Suprapubic skin (tissue), 4 donors: ENCODE results near the gene AGAP4. TPM values are rescaled to one million over a fixed set of nuclear protein-coding genes. Genes with fewer than 3 reads are reported as not detected.
"Not testable (repeated sequence)": the region's sequence is repeated elsewhere in the genome, so short reads cannot be mapped to it uniquely, and the experiment has no call there.

ENCODE experiments used
- DNase-seq, 2 donors: peaks; one replicate each; pipeline ENCODE4 v3.0.0-alpha.2; 2019; ENCODE audit warnings: low spot score in 2 of 2
- H3K27ac ChIP-seq: fragments of 200-600 bp; sonication (generic); one replicate; pipeline ENCODE4 v1.5.1; 2019
- H3K27me3 ChIP-seq: fragments of 200-600 bp; sonication (generic); one replicate; pipeline ENCODE4 v1.5.1; 2019
- H3K36me3 ChIP-seq: fragments of 200-600 bp; sonication (generic); one replicate; pipeline ENCODE4 v1.5.1; 2019
- H3K4me1 ChIP-seq: fragments of 200-600 bp; sonication (generic); one replicate; pipeline ENCODE4 v1.5.1; 2019
- H3K4me3 ChIP-seq: fragments of 200-600 bp; sonication (generic); one replicate; pipeline ENCODE4 v1.5.1; 2019; ENCODE audit warnings: mild to moderate bottlenecking
- H3K9me3 ChIP-seq: fragments of 200-600 bp; sonication (generic); one replicate; pipeline ENCODE4 v1.5.1; 2019
- EP300 ChIP-seq: sonication (generic); formaldehyde crosslinking; IDR thresholded peaks from one replicate; pipeline ENCODE4 v1.6.1; 2017; ENCODE audit warnings: antibody characterized with exemption
- POLR2A ChIP-seq, 2 donors: fragments of 450-650 bp; IDR thresholded peaks; one replicate each; pipeline ENCODE4 v1.6.1; 2017; ENCODE audit warnings: antibody characterized with exemption in 2 of 2, mild to moderate bottlenecking in 2 of 2, moderate library complexity in 2 of 2
- POLR2AphosphoS5 ChIP-seq, 3 donors: sonication (generic); formaldehyde crosslinking; IDR thresholded peaks; one replicate each; pipeline ENCODE4 v1.6.1; 2017; ENCODE audit warnings: antibody characterized with exemption in 3 of 3
- WGBS: methylation state at CpG from one replicate; pipeline ENCODE4 v1.1.5; 2018; 5-methylcytosine and 5-hydroxymethylcytosine counted together
- total RNA-seq, 4 donors: library from RNA; depleted of rRNA; stranded (reverse); fragments of >200 nt; gene quantifications; one replicate each; pipeline ENCODE4 v1.1.0, GENCODE V29; 2016
- TF ChIP-seq, protein P1 (sequence below), 2 donors: fragments of 200-600 bp in 1 of 2; fragments of 450-650 bp in 1 of 2; sonication (generic) in 1 of 2; IDR thresholded peaks; one replicate each; pipeline ENCODE4 v1.5.1; 2016 to 2019; ENCODE audit warnings: antibody characterized with exemption in 2 of 2, mild to moderate bottlenecking in 1 of 2, moderate library complexity in 1 of 2

AGAP4 gene
- total RNA-seq, 4 donors from 2014 or later, result 5.6 to 44.7 (median 13.3) TPM

GRCh38 chr10:45809837-45810236, 37.5 kb downstream of the AGAP4 start:
- 74% methylated on average over 4 of the region's 4 CpGs for WGBS
- no peaks in the 10 kb centered on the region for H3K9me3 ChIP-seq
- no peak overlapping the region for H3K27ac ChIP-seq
- no peak overlapping the region for H3K4me3 ChIP-seq
- TF ChIP-seq, protein P1, sequence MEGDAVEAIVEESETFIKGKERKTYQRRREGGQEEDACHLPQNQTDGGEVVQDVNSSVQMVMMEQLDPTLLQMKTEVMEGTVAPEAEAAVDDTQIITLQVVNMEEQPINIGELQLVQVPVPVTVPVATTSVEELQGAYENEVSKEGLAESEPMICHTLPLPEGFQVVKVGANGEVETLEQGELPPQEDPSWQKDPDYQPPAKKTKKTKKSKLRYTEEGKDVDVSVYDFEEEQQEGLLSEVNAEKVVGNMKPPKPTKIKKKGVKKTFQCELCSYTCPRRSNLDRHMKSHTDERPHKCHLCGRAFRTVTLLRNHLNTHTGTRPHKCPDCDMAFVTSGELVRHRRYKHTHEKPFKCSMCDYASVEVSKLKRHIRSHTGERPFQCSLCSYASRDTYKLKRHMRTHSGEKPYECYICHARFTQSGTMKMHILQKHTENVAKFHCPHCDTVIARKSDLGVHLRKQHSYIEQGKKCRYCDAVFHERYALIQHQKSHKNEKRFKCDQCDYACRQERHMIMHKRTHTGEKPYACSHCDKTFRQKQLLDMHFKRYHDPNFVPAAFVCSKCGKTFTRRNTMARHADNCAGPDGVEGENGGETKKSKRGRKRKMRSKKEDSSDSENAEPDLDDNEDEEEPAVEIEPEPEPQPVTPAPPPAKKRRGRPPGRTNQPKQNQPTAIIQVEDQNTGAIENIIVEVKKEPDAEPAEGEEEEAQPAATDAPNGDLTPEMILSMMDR (IDR thresholded peaks at IDR 0.05), result no peak
- no peak for TF ChIP-seq POLR2AphosphoS5 (IDR thresholded peaks at IDR 0.05)
- no peak for TF ChIP-seq POLR2A (IDR thresholded peaks at IDR 0.05)
- TF ChIP-seq EP300, result no peak
- no peaks in the 10 kb centered on the region for H3K27me3 ChIP-seq
- no peaks in the 10 kb centered on the region for H3K4me1 ChIP-seq
- no peaks in the 10 kb centered on the region for H3K36me3 ChIP-seq
- no peak for DNase-seq

DNA sequence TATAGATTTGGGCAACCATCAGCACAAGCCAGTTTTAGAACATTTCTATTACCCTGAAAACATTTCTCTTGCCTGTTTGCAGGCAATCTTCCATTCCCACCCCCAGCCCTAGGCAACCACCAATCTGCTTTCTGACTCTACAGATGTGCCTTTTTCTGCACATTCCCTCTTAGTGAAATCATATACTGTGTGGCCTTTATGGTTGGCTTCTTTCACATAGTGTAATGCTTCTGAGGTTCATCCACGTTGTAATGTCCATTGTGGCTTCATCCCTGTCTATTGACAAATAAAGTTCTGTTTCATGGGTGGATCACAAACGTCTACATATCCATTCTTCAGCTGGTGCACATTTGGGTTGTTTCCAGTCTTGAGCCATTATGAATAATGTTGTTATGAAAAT, 42.3 kb downstream of the AGAP4 start:
- H3K36me3 ChIP-seq, DNase-seq, H3K4me1 ChIP-seq, H3K9me3 ChIP-seq, H3K27me3 ChIP-seq, H3K4me3 ChIP-seq, H3K27ac ChIP-seq: not testable (repeated sequence)
- 52% methylated on average over 2 of the region's 2 CpGs for WGBS

DNA sequence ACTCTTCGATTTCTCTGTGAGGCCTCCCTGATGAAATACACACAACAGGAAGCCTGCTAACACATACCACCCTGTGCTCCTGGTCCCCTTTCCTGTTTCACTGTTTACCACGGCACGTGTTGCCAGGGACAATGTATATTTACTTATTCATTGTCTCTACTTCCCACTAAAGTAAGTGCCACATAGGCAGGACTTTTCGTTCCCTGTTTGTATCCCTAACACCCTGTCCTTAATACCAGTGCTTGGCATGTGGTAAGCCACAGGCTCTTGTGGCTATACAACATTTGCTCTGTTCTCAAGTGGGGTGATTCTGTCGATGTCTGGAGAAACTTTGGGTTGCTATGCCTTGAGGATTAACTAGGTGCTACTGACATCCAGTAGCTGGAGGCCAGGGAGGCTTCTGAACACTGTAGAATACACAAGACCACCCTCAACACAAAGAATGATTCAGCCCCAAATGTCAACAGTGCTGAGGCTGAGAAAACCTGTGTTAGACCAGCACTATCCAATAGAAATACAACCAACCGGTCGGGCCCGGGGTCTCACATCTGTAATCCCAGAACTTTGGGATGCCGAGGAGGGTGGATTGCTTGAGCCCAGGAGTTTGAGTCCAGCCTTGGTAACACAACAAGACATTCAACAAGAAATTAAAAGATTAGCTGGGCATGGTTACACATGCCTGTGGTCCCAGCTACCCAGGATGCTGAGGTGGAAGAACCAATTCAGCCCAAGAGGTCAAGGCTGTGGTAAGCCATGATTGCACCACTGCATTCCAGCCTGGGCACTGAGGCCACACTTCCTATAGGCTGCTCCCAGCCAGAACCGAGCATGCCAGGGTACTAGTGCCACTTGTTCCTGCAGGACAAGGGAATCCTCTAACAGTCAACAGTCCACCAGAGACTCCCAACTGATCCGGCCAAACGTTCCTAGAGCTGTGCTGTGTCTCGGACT, 44.0 kb downstream of the AGAP4 start:
- H3K4me1 ChIP-seq, H3K27ac ChIP-seq, DNase-seq, H3K27me3 ChIP-seq, H3K36me3 ChIP-seq, H3K9me3 ChIP-seq, H3K4me3 ChIP-seq: not testable (repeated sequence)
- 73% methylated on average over 13 of the region's 13 CpGs for WGBS

DNA sequence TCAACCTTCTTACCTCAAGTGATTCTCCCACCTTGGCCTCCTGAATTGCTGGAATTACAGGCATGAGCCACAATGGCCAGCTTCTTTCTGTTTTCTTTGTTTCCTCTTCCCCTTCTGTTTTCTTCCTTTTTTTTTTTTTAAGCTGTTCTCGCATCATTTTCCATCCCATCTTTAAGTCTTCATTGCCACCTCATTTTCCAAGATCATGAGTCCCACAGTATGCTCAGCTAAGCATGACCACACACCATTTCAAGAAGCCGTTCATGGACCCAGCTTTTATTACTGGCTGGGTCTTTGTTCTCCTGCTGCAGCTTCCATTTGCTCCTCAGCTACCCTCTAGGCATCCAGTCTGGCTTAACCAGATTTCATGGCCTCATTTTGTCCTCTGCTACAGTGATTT, 52.5 kb downstream of the AGAP4 start:
- WGBS, result 72% methylated on average over 2 of the region's 2 CpGs
- peaks cover 36% of the 10 kb centered on the region for H3K36me3 ChIP-seq
- not testable (repeated sequence) for DNase-seq, H3K4me3 ChIP-seq, H3K4me1 ChIP-seq, H3K27ac ChIP-seq, H3K9me3 ChIP-seq, H3K27me3 ChIP-seq

- not testable (repeated sequence) for DNase-seq, H3K9me3 ChIP-seq, H3K27ac ChIP-seq, H3K4me1 ChIP-seq, H3K27me3 ChIP-seq, H3K4me3 ChIP-seq
- H3K36me3 ChIP-seq, result peaks cover 61% of the 10 kb centered on the region
- WGBS, result 80% methylated on average over 5 of the region's 6 CpGs
Observed at GRCh38 chr10:45790694-45791426, 56.4 kb downstream of the AGAP4 start.

- not testable (repeated sequence) for H3K27ac ChIP-seq, H3K27me3 ChIP-seq, H3K4me3 ChIP-seq, H3K9me3 ChIP-seq, H3K4me1 ChIP-seq, DNase-seq
- WGBS, result 92% methylated on average over 8 of the region's 8 CpGs
- peaks cover 66% of the 10 kb centered on the region for H3K36me3 ChIP-seq
Observed at GRCh38 chr10:45789991-45790390, 57.3 kb downstream of the AGAP4 start.

- not testable (repeated sequence) for H3K27me3 ChIP-seq
- peaks cover 59% of the 10 kb centered on the region for H3K36me3 ChIP-seq
- WGBS, result 87% methylated on average over 2 of the region's 5 CpGs
Observed at GRCh38 chr10:45787212-45787741, 60.0 kb downstream of the AGAP4 start.

DNA sequence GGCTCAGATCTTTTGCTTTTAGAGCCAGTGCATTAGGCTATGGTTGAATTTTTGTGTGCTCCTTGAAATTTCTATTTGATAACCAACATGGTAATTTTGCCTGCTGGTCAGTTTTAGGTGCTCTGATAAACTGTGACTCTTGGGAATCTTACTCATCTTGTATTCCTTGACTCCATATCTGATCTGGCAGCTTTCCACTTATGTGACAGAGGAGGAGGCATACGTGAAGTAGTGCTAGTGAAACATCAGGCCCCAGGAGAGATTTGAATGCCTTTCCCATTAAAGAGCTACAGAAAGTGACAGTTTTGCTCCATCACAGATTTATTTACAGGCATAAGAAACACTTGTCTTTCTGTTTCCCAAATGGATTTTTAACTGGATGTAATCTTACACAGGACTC, 61.1 kb downstream of the AGAP4 start:
- not testable (repeated sequence) for H3K4me1 ChIP-seq, DNase-seq, H3K9me3 ChIP-seq, H3K4me3 ChIP-seq, H3K27me3 ChIP-seq, H3K27ac ChIP-seq
- WGBS, result 57% methylated on average over 1 of the region's 1 CpG
- peaks cover 48% of the 10 kb centered on the region for H3K36me3 ChIP-seq

More at GRCh38 chr10:45787212-45787741, 60.0 kb downstream of the AGAP4 start:
- not testable (repeated sequence) for H3K27ac ChIP-seq, H3K4me1 ChIP-seq, DNase-seq, H3K4me3 ChIP-seq, H3K9me3 ChIP-seq

Other genes starting within 250 kb of the AGAP4 start
- gene ZFAND4, start 174.7 kb downstream of the AGAP4 start, total RNA-seq, result 10 to 100 TPM; 15.3 to 26.6 (median 17.7) TPM
- 10 to 100 TPM; 25.2 to 55.5 (median 31.9) TPM for gene WASHC2C, start 120.2 kb downstream of the AGAP4 start, total RNA-seq
- 10 to 100 TPM; 35.3 to 72.3 (median 57.6) TPM for gene TIMM23, start 125.0 kb upstream of the AGAP4 start, total RNA-seq
- 100 to 1,000 TPM; 117 to 170 (median 151) TPM for gene NCOA4, start 183.1 kb upstream of the AGAP4 start, total RNA-seq
- gene MSMB, start 198.8 kb upstream of the AGAP4 start, total RNA-seq, result 100 to 1,000 TPM in 1 of 4 donors, 10 to 100 TPM in 1, 1 to 10 TPM in 1, not detected in 1; 4.5 to 104 (median 86.9) TPM